ENCODE data around the gene SCN11A.

SCN11A gene

GRCh38 chr3:39079530-39079929 lies 27.8 kb upstream of the SCN11A start:
- H3K9me3 Mint-ChIP-seq, result no peaks in the 10 kb centered on the region
- no peak overlapping the region for H3K4me3 Mint-ChIP-seq
- H3K36me3 Mint-ChIP-seq (ENCODE audit: low read depth), result peaks cover 84% of the 10 kb centered on the region
- TF ChIP-seq, protein P1, sequence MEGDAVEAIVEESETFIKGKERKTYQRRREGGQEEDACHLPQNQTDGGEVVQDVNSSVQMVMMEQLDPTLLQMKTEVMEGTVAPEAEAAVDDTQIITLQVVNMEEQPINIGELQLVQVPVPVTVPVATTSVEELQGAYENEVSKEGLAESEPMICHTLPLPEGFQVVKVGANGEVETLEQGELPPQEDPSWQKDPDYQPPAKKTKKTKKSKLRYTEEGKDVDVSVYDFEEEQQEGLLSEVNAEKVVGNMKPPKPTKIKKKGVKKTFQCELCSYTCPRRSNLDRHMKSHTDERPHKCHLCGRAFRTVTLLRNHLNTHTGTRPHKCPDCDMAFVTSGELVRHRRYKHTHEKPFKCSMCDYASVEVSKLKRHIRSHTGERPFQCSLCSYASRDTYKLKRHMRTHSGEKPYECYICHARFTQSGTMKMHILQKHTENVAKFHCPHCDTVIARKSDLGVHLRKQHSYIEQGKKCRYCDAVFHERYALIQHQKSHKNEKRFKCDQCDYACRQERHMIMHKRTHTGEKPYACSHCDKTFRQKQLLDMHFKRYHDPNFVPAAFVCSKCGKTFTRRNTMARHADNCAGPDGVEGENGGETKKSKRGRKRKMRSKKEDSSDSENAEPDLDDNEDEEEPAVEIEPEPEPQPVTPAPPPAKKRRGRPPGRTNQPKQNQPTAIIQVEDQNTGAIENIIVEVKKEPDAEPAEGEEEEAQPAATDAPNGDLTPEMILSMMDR (IDR thresholded peaks at IDR 0.05; ENCODE audit: unreplicated experiment in 3 of 3), result no peak
- H3K27me3 Mint-ChIP-seq (ENCODE audit: low read depth), result no peaks in the 10 kb centered on the region
- H3K27ac Mint-ChIP-seq, result no peak overlapping the region
- peaks cover 5% of the 10 kb centered on the region for H3K4me1 Mint-ChIP-seq

DNA sequence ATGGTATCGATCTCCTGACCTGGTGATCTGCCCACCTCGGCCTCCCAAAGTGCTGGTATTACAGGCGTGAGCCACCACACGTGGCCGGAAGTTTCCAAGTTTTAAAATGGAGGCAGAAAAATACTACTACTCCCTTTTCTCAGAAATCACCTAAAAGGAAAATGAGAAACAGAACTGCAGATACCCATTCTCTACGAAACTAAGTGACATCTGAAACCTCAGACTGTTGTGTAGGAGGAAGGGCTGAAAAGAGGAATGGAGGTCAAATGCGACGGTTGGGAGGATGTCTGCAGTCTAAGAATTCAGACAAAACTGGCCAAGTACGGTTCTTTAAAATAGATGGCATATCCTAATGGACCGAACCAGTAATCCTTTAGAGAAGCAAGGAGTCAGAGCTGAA lies 24.2 kb upstream of the SCN11A start:
- Mint-ChIP-seq H3K9me3 (no peaks in the 10 kb centered on the region), H3K4me1 (peaks cover 5% of the 10 kb centered on the region), H3K27ac (no peak overlapping the region), H3K27me3 (ENCODE audit: low read depth) (no peaks in the 10 kb centered on the region), H3K4me3 (no peak overlapping the region), H3K36me3 (ENCODE audit: low read depth) (peaks cover 81% of the 10 kb centered on the region)
- TF ChIP-seq, protein P1 (IDR thresholded peaks at IDR 0.05; ENCODE audit: unreplicated experiment in 3 of 3), result no peak

DNA sequence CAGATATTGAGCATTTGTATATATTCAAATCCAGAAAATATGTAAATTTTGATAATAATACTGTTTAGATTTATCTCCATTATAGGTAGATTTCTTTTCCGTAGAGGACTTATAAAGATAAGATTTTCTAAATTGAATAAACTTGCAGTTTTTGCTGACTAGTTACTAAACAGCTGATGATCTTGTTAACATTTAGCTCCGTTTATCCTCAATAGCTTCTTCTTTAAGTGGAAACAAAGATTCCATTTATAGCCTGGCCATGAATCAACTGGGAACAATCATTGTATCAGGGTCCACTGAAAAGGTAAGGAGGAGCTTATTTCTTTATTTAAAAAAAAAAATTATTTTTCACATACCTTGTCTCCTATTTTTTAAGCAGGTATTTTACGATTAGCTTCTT lies 16.8 kb upstream of the SCN11A start:
- Mint-ChIP-seq H3K9me3 (no peaks in the 10 kb centered on the region), H3K27ac (no peak overlapping the region)

DNA sequence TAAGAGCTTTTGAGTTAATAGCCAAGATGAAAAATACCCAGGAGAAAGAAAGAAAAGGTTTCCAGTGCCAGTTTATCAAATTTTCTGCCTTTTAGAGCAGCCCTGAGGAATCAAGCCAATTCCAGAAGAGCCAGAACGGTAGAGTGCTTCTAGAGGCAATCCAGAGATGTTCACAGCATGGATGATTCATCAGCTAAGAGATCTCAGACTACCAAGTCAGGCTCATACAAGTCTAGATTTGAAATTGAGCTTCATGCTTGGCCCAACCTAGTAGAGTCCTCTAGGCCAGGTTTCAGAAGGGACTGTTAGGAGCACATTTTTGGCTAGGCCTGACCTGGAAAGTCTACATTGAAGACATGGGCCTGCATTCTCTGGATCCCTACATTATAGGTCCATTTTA lies 15.5 kb upstream of the SCN11A start:
- H3K4me3 Mint-ChIP-seq, result no peak overlapping the region
- peaks cover 49% of the 10 kb centered on the region for H3K36me3 Mint-ChIP-seq (ENCODE audit: low read depth)
- H3K9me3 Mint-ChIP-seq, result no peaks in the 10 kb centered on the region
- TF ChIP-seq, protein P1 (IDR thresholded peaks at IDR 0.05; ENCODE audit: unreplicated experiment in 3 of 3), result no peak
- H3K27me3 Mint-ChIP-seq (ENCODE audit: low read depth), result no peaks in the 10 kb centered on the region
- H3K27ac Mint-ChIP-seq, result no peak overlapping the region
- peaks cover 5% of the 10 kb centered on the region for H3K4me1 Mint-ChIP-seq

More for the DNA sequence above, 16.8 kb upstream of the SCN11A start:
- Mint-ChIP-seq H3K27me3 (ENCODE audit: low read depth) (no peaks in the 10 kb centered on the region), H3K36me3 (ENCODE audit: low read depth) (peaks cover 59% of the 10 kb centered on the region), H3K4me1 (peaks cover 5% of the 10 kb centered on the region), H3K4me3 (no peak overlapping the region)
- TF ChIP-seq, protein P1 (IDR thresholded peaks at IDR 0.05; ENCODE audit: unreplicated experiment in 3 of 3), result no peak

- H3K36me3 Mint-ChIP-seq (ENCODE audit: low read depth), result peaks cover 44% of the 10 kb centered on the region
- peaks cover 5% of the 10 kb centered on the region for H3K4me1 Mint-ChIP-seq
- peak overlapping the region; percentile 11 to 62 (median 55) for H3K27ac Mint-ChIP-seq
- H3K4me3 Mint-ChIP-seq, result no peak overlapping the region
- TF ChIP-seq, protein P1 (IDR thresholded peaks at IDR 0.05; ENCODE audit: unreplicated experiment in 3 of 3), result peak; percentile 21 to 44 (median 39)
- peaks cover 8% of the 10 kb centered on the region for H3K9me3 Mint-ChIP-seq
- H3K27me3 Mint-ChIP-seq (ENCODE audit: low read depth), result no peaks in the 10 kb centered on the region
Measured at GRCh38 chr3:39065197-39065596, 13.5 kb upstream of the SCN11A start.

GRCh38 chr3:39064646-39065045 lies 12.9 kb upstream of the SCN11A start:
- peaks cover 45% of the 10 kb centered on the region for H3K36me3 Mint-ChIP-seq (ENCODE audit: low read depth)
- TF ChIP-seq, protein P1 (IDR thresholded peaks at IDR 0.05; ENCODE audit: unreplicated experiment in 3 of 3), result no peak
- peaks cover 5% of the 10 kb centered on the region for H3K4me1 Mint-ChIP-seq
- no peak overlapping the region for H3K4me3 Mint-ChIP-seq
- H3K27me3 Mint-ChIP-seq (ENCODE audit: low read depth), result no peaks in the 10 kb centered on the region
- peaks cover 8% of the 10 kb centered on the region for H3K9me3 Mint-ChIP-seq
- H3K27ac Mint-ChIP-seq, result peak overlapping the region; percentile 11 to 62 (median 55)
